GM12875 (cell line): Measurements from ENCODE around the gene FNDC3B.
"Not testable (repeated sequence)": the region's sequence is repeated elsewhere in the genome, so short reads cannot be mapped to it uniquely, and the experiment has no call there.

Experiments used
- H3K4me3 ChIP-seq: one replicate; pipeline ENCODE4 v1.5.1; 2011; ENCODE audit warnings: low read depth, low read length, control low read depth
- TF ChIP-seq, protein P1 (sequence below): IDR thresholded peaks from 2 replicates; pipeline ENCODE4 v1.5.1; 2011; ENCODE audit warnings: low read depth, mild to moderate bottlenecking, control low read depth, inconsistent platforms, low read length, moderate library complexity, borderline replicate concordance; ENCODE audit not compliant: insufficient read depth

The FNDC3B gene

GRCh38 chr3:172251211-172251610, 211.8 kb downstream of the FNDC3B start:
- TF ChIP-seq, protein P1, sequence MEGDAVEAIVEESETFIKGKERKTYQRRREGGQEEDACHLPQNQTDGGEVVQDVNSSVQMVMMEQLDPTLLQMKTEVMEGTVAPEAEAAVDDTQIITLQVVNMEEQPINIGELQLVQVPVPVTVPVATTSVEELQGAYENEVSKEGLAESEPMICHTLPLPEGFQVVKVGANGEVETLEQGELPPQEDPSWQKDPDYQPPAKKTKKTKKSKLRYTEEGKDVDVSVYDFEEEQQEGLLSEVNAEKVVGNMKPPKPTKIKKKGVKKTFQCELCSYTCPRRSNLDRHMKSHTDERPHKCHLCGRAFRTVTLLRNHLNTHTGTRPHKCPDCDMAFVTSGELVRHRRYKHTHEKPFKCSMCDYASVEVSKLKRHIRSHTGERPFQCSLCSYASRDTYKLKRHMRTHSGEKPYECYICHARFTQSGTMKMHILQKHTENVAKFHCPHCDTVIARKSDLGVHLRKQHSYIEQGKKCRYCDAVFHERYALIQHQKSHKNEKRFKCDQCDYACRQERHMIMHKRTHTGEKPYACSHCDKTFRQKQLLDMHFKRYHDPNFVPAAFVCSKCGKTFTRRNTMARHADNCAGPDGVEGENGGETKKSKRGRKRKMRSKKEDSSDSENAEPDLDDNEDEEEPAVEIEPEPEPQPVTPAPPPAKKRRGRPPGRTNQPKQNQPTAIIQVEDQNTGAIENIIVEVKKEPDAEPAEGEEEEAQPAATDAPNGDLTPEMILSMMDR: no peak
- H3K4me3 ChIP-seq: no peak overlapping the region

GRCh38 chr3:172253200-172253599, 213.8 kb downstream of the FNDC3B start:
- TF ChIP-seq, protein P1: no peak
- H3K4me3 ChIP-seq: no peak overlapping the region

DNA sequence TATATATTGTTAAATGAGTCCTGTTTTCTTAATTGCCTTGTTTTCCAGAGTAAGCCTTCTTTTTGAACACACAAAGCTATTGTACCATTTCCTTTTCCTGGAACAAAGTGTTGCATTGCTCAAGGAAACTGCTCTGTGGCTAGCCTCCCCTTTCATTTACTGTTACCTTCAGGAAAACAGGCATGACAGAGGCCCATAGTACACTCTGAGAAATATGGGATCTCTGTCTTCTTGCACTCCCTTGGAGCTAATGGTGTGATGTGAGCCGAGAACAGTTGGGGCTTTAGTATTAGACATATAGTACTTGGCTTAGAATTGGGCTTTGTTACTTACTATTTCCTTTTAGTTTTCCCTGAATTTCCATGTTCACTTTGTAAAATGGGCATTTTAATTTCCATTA, 215.2 kb downstream of the FNDC3B start:
- TF ChIP-seq, protein P1: no peak
- no peak overlapping the region for H3K4me3 ChIP-seq

DNA sequence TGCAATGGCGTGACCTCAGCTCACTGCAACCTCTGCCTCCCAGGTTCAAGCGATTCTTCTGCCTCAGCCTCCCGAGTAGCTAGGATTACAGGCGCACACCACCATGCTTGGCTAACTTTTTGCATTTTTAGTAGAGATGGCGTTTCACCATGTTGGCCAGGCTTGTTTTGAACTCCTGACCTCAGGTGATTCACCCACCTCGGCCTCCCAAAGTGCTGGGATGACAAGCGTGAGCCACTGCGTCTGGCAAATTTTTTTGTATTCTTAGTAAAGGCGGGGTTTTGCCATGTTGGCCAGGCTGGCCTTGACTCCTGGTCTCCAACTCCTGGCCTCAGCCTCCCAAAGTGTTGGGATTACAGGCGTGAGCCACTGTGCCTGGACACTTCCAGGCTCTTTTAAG, 215.9 kb downstream of the FNDC3B start:
- not testable (repeated sequence) for H3K4me3 ChIP-seq

- TF ChIP-seq, protein P1: no peak
- no peak overlapping the region for H3K4me3 ChIP-seq
Measured at GRCh38 chr3:172256101-172256734, 216.8 kb downstream of the FNDC3B start.

GRCh38 chr3:172257648-172258400, 218.4 kb downstream of the FNDC3B start:
- TF ChIP-seq, protein P1: no peak
- H3K4me3 ChIP-seq: no peak overlapping the region

DNA sequence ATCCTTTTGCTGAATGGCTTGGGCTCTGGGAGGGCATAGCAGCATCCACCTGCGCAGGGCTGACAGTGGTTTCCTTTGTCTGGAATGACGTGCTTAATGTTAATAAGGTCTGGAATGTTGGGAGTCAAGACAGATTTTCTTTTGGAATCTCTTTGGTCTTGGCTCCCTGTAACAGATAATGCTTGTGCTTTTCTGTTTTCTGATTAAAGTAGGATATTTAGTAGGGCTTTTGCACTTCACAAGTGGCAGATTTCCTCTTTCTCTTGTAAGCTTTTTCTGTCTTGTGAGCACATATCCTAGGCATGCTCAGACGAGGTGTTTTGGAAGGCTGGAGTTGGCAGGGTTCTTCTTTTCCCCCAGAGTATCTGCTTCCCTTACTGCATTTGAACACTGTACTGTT, 219.2 kb downstream of the FNDC3B start:
- TF ChIP-seq, protein P1: no peak
- no peak overlapping the region for H3K4me3 ChIP-seq
